Progenitor cell of endocrine pancreas (in vitro differentiated cells): ENCODE results near the gene C3orf33. TPM values are rescaled to one million over a fixed set of nuclear protein-coding genes. Genes with fewer than 3 reads are reported as not detected.
"Not testable (repeated sequence)": the region's sequence is repeated elsewhere in the genome, so short reads cannot be mapped to it uniquely, and the experiment has no call there.

Experiments used
- DNase-seq: peaks from one replicate; pipeline ENCODE4 v3.0.0; 2021; ENCODE audit warnings: low spot score; ENCODE audit not compliant: unreplicated experiment
- H3K27ac Mint-ChIP-seq: 2 replicates; pipeline ENCODE4 v1.8.0; 2021; ENCODE audit warnings: mild to moderate bottlenecking, moderate library complexity, mixed read lengths
- H3K27me3 Mint-ChIP-seq: 2 replicates; pipeline ENCODE4 v1.8.0; 2021; ENCODE audit warnings: mixed read lengths
- H3K36me3 Mint-ChIP-seq: 2 replicates; pipeline ENCODE4 v1.8.0; 2022; ENCODE audit warnings: mixed read lengths; ENCODE audit not compliant: insufficient read depth
- H3K4me1 Mint-ChIP-seq: 2 replicates; pipeline ENCODE4 v1.8.0; 2021; ENCODE audit warnings: low read depth, mixed read lengths
- H3K4me3 Mint-ChIP-seq: 2 replicates; pipeline ENCODE4 v1.8.0; 2021; ENCODE audit warnings: low read depth, mild to moderate bottlenecking, moderate library complexity, mixed read lengths
- H3K9me3 Mint-ChIP-seq: 2 replicates; pipeline ENCODE4 v1.8.0; 2021; ENCODE audit warnings: low read depth, mixed read lengths
- CTCF ChIP-seq: fragments of 200-600 bp; sonication (generic); IDR thresholded peaks from one replicate; pipeline ENCODE4 v1.5.0; 2021; ENCODE audit warnings: antibody characterized with exemption, mild to moderate bottlenecking; ENCODE audit not compliant: unreplicated experiment
- total RNA-seq: library from RNA; stranded (reverse); gene quantifications from 2 replicates; pipeline ENCODE4 v1.2.1, GENCODE V29; 2021

C3orf33 gene
- total RNA-seq, 1 donor from 2014 or later, result 4.4 TPM

- H3K4me3 Mint-ChIP-seq, result no peak overlapping the region
- H3K36me3 Mint-ChIP-seq, result peaks cover 1% of the 10 kb centered on the region
- no peaks in the 10 kb centered on the region for H3K27me3 Mint-ChIP-seq
- H3K27ac Mint-ChIP-seq, result no peak overlapping the region
- no peak for DNase-seq
- no peak for TF ChIP-seq CTCF
- no peaks in the 10 kb centered on the region for H3K9me3 Mint-ChIP-seq
- peaks cover 21% of the 10 kb centered on the region for H3K4me1 Mint-ChIP-seq
Observed at GRCh38 chr3:155847993-155848392, 41.9 kb upstream of the C3orf33 start.

- TF ChIP-seq CTCF, result no peak
- Mint-ChIP-seq H3K4me3 (no peak overlapping the region), H3K27ac (no peak overlapping the region), H3K4me1 (peaks cover 6% of the 10 kb centered on the region), H3K9me3 (no peaks in the 10 kb centered on the region), H3K27me3 (no peaks in the 10 kb centered on the region), H3K36me3 (peaks cover 1% of the 10 kb centered on the region)
- no peak for DNase-seq
Observed at GRCh38 chr3:155846119-155846518, 40.0 kb upstream of the C3orf33 start.

- Mint-ChIP-seq H3K27ac (no peak overlapping the region), H3K36me3 (peaks cover 1% of the 10 kb centered on the region), H3K4me3 (no peak overlapping the region), H3K4me1 (peaks cover 3% of the 10 kb centered on the region), H3K27me3 (no peaks in the 10 kb centered on the region), H3K9me3 (no peaks in the 10 kb centered on the region)
- TF ChIP-seq CTCF, result no peak
- no peak for DNase-seq
Observed at GRCh38 chr3:155843569-155843968, 37.5 kb upstream of the C3orf33 start.

- DNase-seq, result no peak
- TF ChIP-seq CTCF, result no peak
- H3K4me3 Mint-ChIP-seq, result no peak overlapping the region
- peaks cover 3% of the 10 kb centered on the region for H3K36me3 Mint-ChIP-seq
- H3K9me3 Mint-ChIP-seq, result no peaks in the 10 kb centered on the region
- peaks cover 2% of the 10 kb centered on the region for H3K4me1 Mint-ChIP-seq
- peak overlapping the region; percentile 94 for H3K27ac Mint-ChIP-seq
- H3K27me3 Mint-ChIP-seq, result no peaks in the 10 kb centered on the region
Observed at GRCh38 chr3:155835341-155836071, 29.4 kb upstream of the C3orf33 start.

- H3K4me3 Mint-ChIP-seq, H3K4me1 Mint-ChIP-seq, H3K27me3 Mint-ChIP-seq, H3K9me3 Mint-ChIP-seq, DNase-seq, H3K36me3 Mint-ChIP-seq, H3K27ac Mint-ChIP-seq: not testable (repeated sequence)
Observed at GRCh38 chr3:155828490-155829098, 22.5 kb upstream of the C3orf33 start.

- no peak for DNase-seq
- Mint-ChIP-seq H3K4me3 (no peak overlapping the region), H3K4me1 (no peaks in the 10 kb centered on the region), H3K9me3 (peaks cover 2% of the 10 kb centered on the region), H3K27ac (no peak overlapping the region), H3K27me3 (no peaks in the 10 kb centered on the region), H3K36me3 (peaks cover 4% of the 10 kb centered on the region)
- TF ChIP-seq CTCF, result no peak
Observed at GRCh38 chr3:155815030-155815545, 9.0 kb upstream of the C3orf33 start.

GRCh38 chr3:155813224-155813623 lies 7.1 kb upstream of the C3orf33 start:
- DNase-seq, H3K9me3 Mint-ChIP-seq, H3K36me3 Mint-ChIP-seq, H3K4me3 Mint-ChIP-seq, H3K27me3 Mint-ChIP-seq, H3K4me1 Mint-ChIP-seq, H3K27ac Mint-ChIP-seq: not testable (repeated sequence)
